IPS-20b (cell line): ENCODE data around the gene KY.
"Not testable (repeated sequence)": the region's sequence is repeated elsewhere in the genome, so short reads cannot be mapped to it uniquely, and the experiment has no call there.

Experiments used
- H3K27ac ChIP-seq: one replicate; pipeline ENCODE4 v1.5.1; 2013; ENCODE audit warnings: low read length
- H3K27me3 ChIP-seq: 2 replicates; pipeline ENCODE4 v1.6.1; 2013; ENCODE audit warnings: mild to moderate bottlenecking, low read length, inconsistent platforms; ENCODE audit not compliant: insufficient read depth
- H3K36me3 ChIP-seq: 2 replicates; pipeline ENCODE4 v1.6.1; 2013; ENCODE audit warnings: low read depth, mild to moderate bottlenecking, inconsistent platforms, low read length, moderate library complexity; ENCODE audit not compliant: insufficient read depth
- H3K4me1 ChIP-seq: 2 replicates; pipeline ENCODE4 v1.6.1; 2013; ENCODE audit warnings: mild to moderate bottlenecking, control low read depth, inconsistent platforms, low read length, moderate library complexity; ENCODE audit not compliant: insufficient read depth
- H3K4me3 ChIP-seq: 2 replicates; pipeline ENCODE4 v1.5.1; 2013; ENCODE audit warnings: mild to moderate bottlenecking, low read length, inconsistent platforms
- H3K9ac ChIP-seq: 2 replicates; pipeline ENCODE4 v1.6.1; 2013; ENCODE audit warnings: low read depth, mild to moderate bottlenecking, inconsistent platforms, low read length, moderate library complexity
- H3K9me3 ChIP-seq: 2 replicates; pipeline ENCODE4 v1.6.1; 2013; ENCODE audit warnings: mild to moderate bottlenecking, low read depth, low read length, inconsistent platforms; ENCODE audit not compliant: insufficient read depth

KY gene

GRCh38 chr3:134579141-134579665 is 71.6 kb downstream of the KY start:
- no peaks in the 10 kb centered on the region for H3K4me1 ChIP-seq
- no peaks in the 10 kb centered on the region for H3K36me3 ChIP-seq
- no peaks in the 10 kb centered on the region for H3K27me3 ChIP-seq
- H3K4me3 ChIP-seq: no peak overlapping the region
- no peak overlapping the region for H3K9ac ChIP-seq
- H3K27ac ChIP-seq: no peak overlapping the region
- no peaks in the 10 kb centered on the region for H3K9me3 ChIP-seq

GRCh38 chr3:134576831-134577230 is 74.0 kb downstream of the KY start:
- Histone ChIP-seq H3K27me3 (no peaks in the 10 kb centered on the region), H3K4me1 (no peaks in the 10 kb centered on the region), H3K27ac (no peak overlapping the region), H3K36me3 (no peaks in the 10 kb centered on the region), H3K4me3 (no peak overlapping the region), H3K9me3 (no peaks in the 10 kb centered on the region), H3K9ac (no peak overlapping the region)

GRCh38 chr3:134576426-134576825 is 74.4 kb downstream of the KY start:
- Histone ChIP-seq H3K4me1 (no peaks in the 10 kb centered on the region), H3K27ac (no peak overlapping the region), H3K9me3 (no peaks in the 10 kb centered on the region), H3K27me3 (no peaks in the 10 kb centered on the region), H3K4me3 (no peak overlapping the region), H3K9ac (no peak overlapping the region), H3K36me3 (no peaks in the 10 kb centered on the region)

GRCh38 chr3:134569899-134570298 is 80.9 kb downstream of the KY start:
- H3K27me3 ChIP-seq, H3K27ac ChIP-seq, H3K4me3 ChIP-seq, H3K36me3 ChIP-seq, H3K4me1 ChIP-seq, H3K9ac ChIP-seq: not testable (repeated sequence)
- peaks cover 26% of the 10 kb centered on the region; the same call in 1 of the 2 replicates for H3K9me3 ChIP-seq

GRCh38 chr3:134568790-134569189 is 82.0 kb downstream of the KY start:
- Histone ChIP-seq H3K9me3 (peaks cover 26% of the 10 kb centered on the region; the same call in 1 of the 2 replicates), H3K4me3 (no peak overlapping the region), H3K4me1 (no peaks in the 10 kb centered on the region), H3K27ac (no peak overlapping the region), H3K36me3 (no peaks in the 10 kb centered on the region), H3K27me3 (no peaks in the 10 kb centered on the region), H3K9ac (no peak overlapping the region)

GRCh38 chr3:134567605-134568004 is 83.2 kb downstream of the KY start:
- H3K36me3 ChIP-seq: no peaks in the 10 kb centered on the region
- H3K27ac ChIP-seq: no peak overlapping the region
- no peaks in the 10 kb centered on the region for H3K27me3 ChIP-seq
- H3K9me3 ChIP-seq: peaks cover 26% of the 10 kb centered on the region; the same call in 1 of the 2 replicates
- H3K4me1 ChIP-seq: no peaks in the 10 kb centered on the region
- H3K9ac ChIP-seq: no peak overlapping the region
- no peak overlapping the region for H3K4me3 ChIP-seq

- H3K9me3 ChIP-seq: peaks cover 18% of the 10 kb centered on the region; the same call in 1 of the 2 replicates
- H3K4me1 ChIP-seq: no peaks in the 10 kb centered on the region
- no peak overlapping the region for H3K4me3 ChIP-seq
- H3K36me3 ChIP-seq: peaks cover 8% of the 10 kb centered on the region; the same call in 1 of the 2 replicates
- no peak overlapping the region for H3K27ac ChIP-seq
- H3K27me3 ChIP-seq: no peaks in the 10 kb centered on the region
- no peak overlapping the region for H3K9ac ChIP-seq
Measured at GRCh38 chr3:134564991-134565390, 85.8 kb downstream of the KY start.

- Histone ChIP-seq H3K9ac (no peak overlapping the region), H3K36me3 (peaks cover 8% of the 10 kb centered on the region; the same call in 1 of the 2 replicates), H3K27me3 (no peaks in the 10 kb centered on the region), H3K27ac (no peak overlapping the region), H3K4me1 (no peaks in the 10 kb centered on the region), H3K9me3 (peaks cover 5% of the 10 kb centered on the region; the same call in 1 of the 2 replicates), H3K4me3 (no peak overlapping the region)
Measured at GRCh38 chr3:134563601-134564000, 87.2 kb downstream of the KY start.

GRCh38 chr3:134562055-134562454 is 88.8 kb downstream of the KY start:
- no peak overlapping the region for H3K4me3 ChIP-seq
- H3K27me3 ChIP-seq: no peaks in the 10 kb centered on the region
- H3K9me3 ChIP-seq: no peaks in the 10 kb centered on the region
- no peak overlapping the region for H3K27ac ChIP-seq
- peaks cover 8% of the 10 kb centered on the region; the same call in 1 of the 2 replicates for H3K36me3 ChIP-seq
- H3K9ac ChIP-seq: no peak overlapping the region
- H3K4me1 ChIP-seq: no peaks in the 10 kb centered on the region

- Histone ChIP-seq H3K9me3 (no peaks in the 10 kb centered on the region), H3K4me3 (no peak overlapping the region)
Measured at GRCh38 chr3:134559591-134559990, 91.2 kb downstream of the KY start.

More at GRCh38 chr3:134559591-134559990, 91.2 kb downstream of the KY start:
- H3K4me1 ChIP-seq: no peaks in the 10 kb centered on the region
- no peak overlapping the region for H3K9ac ChIP-seq
- H3K36me3 ChIP-seq: peaks cover 8% of the 10 kb centered on the region; the same call in 1 of the 2 replicates
- H3K27me3 ChIP-seq: no peaks in the 10 kb centered on the region
- H3K27ac ChIP-seq: no peak overlapping the region
